Measurements from ENCODE around the gene STK32B.

DNA sequence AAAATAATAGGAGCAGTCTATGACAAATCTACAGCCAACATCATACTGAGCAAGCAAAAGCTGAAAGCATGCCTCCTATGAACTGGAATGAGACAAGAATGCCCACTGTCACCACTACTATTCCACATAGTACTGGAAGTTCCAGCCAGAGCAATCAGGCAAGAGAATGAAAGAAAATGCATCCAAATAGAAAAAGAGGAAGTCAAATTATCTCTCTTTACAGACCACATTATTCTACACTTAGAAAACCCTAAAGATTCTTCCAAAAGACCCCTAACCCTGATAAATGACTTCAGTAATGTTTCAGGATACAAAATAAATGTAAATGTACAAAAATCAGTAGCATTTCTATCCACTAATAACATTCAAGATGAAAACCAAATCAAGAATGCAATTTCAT lies 249.0 kb downstream of the STK32B start:
- no peak for TF ChIP-seq POLR2AphosphoS5 (IDR thresholded peaks at IDR 0.05; ENCODE audit: low read depth, low read length)
- no peak for TF ChIP-seq REST (IDR thresholded peaks at IDR 0.05; ENCODE audit: insufficient read depth in 1 of 2, low read depth in 2 of 2, low read length in 1 of 2)
- no peak for TF ChIP-seq CTCF (IDR thresholded peaks at IDR 0.05)
- no peak for TF ChIP-seq TCF7L2 (IDR thresholded peaks at IDR 0.05; ENCODE audit: low read depth, low read length)

Measured in Panc1 (cell line).